Activated CD8-positive, alpha-beta T cell treated with anti-CD3 and anti-CD28 coated beads for 36 hours (primary cell): ENCODE measurements around the gene GRP. TPM values are rescaled to one million over a fixed set of nuclear protein-coding genes. Genes with fewer than 3 reads are reported as not detected.

Experiments used
- ATAC-seq: fragments of 200-7000 bp; cut with Tn5 transposase; one replicate; pipeline ENCODE4 v1.10.0; 2021; ENCODE audit warnings: mild to moderate bottlenecking, moderate library complexity
- CTCF ChIA-PET: fragments of 350-600 bp; sonication (Branson Sonifier 250); formaldehyde crosslinking; loops from one replicate; lab custom pipeline; 2021; ENCODE audit warnings: antibody characterized with exemption; lab: Charles Lee
- POLR2A ChIA-PET: fragments of 350-600 bp; sonication (Branson Sonifier 250); formaldehyde crosslinking; loops from one replicate; lab custom pipeline; 2021; ENCODE audit warnings: antibody characterized with exemption; lab: Charles Lee
- DNase-seq: peaks from one replicate; pipeline ENCODE4 v3.0.0-alpha.2; 2020
- H3K27ac Mint-ChIP-seq: one replicate; pipeline ENCODE4 v1.8.0; 2021; ENCODE audit warnings: mild to moderate bottlenecking, mixed read lengths
- H3K27me3 Mint-ChIP-seq: one replicate; pipeline ENCODE4 v1.8.0; 2021; ENCODE audit warnings: mixed read lengths
- H3K36me3 Mint-ChIP-seq: one replicate; pipeline ENCODE4 v1.8.0; 2021; ENCODE audit warnings: low read depth, mixed read lengths
- H3K4me1 Mint-ChIP-seq: one replicate; pipeline ENCODE4 v1.8.0; 2021; ENCODE audit warnings: low read depth, mixed read lengths
- H3K4me3 Mint-ChIP-seq: one replicate; pipeline ENCODE4 v1.8.0; 2021; ENCODE audit warnings: mild to moderate bottlenecking, moderate library complexity, mixed read lengths
- H3K9me3 Mint-ChIP-seq: one replicate; pipeline ENCODE4 v1.8.0; 2021; ENCODE audit warnings: mixed read lengths
- intact Hi-C: fragments of 100-400 bp; cut with micrococcal nuclease; formaldehyde crosslinking; loops from one replicate; pipeline ENCODE4 v1.10.0; 2022
- total RNA-seq, 2 experiments: library from RNA; stranded (reverse); gene quantifications; one replicate each; pipeline ENCODE4 v1.2.3, GENCODE V29; 2021
- TF ChIP-seq, protein P1 (sequence below): fragments of 200-600 bp; IDR thresholded peaks from one replicate; pipeline ENCODE4 v1.8.0; 2022; ENCODE audit warnings: antibody characterized with exemption, mild to moderate bottlenecking

GRP gene
- total RNA-seq, 2 experiments from 2014 or later, result not detected

DNA sequence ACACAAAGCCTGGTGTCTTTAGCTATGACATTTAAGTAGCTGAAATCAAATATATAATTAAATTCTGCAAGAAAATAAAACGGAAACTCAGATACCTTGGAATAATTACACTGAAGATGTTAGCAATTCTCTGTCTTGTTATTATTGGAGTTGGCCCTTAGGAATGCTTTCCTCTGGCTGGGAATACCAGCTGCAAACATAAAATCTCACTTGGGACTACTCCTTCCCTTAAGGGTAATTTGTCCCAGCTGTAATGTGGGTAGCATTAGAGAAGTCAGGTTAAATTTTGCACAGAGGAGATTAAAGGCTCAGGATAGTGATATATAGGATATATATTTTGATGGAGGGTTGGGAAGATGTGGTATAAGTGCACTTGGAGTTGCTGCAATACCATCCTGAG, 37.3 kb upstream of the GRP start:
- TF ChIP-seq, protein P1, sequence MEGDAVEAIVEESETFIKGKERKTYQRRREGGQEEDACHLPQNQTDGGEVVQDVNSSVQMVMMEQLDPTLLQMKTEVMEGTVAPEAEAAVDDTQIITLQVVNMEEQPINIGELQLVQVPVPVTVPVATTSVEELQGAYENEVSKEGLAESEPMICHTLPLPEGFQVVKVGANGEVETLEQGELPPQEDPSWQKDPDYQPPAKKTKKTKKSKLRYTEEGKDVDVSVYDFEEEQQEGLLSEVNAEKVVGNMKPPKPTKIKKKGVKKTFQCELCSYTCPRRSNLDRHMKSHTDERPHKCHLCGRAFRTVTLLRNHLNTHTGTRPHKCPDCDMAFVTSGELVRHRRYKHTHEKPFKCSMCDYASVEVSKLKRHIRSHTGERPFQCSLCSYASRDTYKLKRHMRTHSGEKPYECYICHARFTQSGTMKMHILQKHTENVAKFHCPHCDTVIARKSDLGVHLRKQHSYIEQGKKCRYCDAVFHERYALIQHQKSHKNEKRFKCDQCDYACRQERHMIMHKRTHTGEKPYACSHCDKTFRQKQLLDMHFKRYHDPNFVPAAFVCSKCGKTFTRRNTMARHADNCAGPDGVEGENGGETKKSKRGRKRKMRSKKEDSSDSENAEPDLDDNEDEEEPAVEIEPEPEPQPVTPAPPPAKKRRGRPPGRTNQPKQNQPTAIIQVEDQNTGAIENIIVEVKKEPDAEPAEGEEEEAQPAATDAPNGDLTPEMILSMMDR, result no peak
- ChIA-PET POLR2A (no interaction called here), CTCF (no interaction called here)
- intact Hi-C loops, result no loop called here
- H3K4me1 Mint-ChIP-seq, result no peaks in the 10 kb centered on the region
- no peak for ATAC-seq
- H3K4me3 Mint-ChIP-seq, result no peak overlapping the region
- no peak overlapping the region for H3K27ac Mint-ChIP-seq
- no peak for DNase-seq
- H3K9me3 Mint-ChIP-seq, result no peaks in the 10 kb centered on the region
- peaks cover 8% of the 10 kb centered on the region for H3K27me3 Mint-ChIP-seq
- no peaks in the 10 kb centered on the region for H3K36me3 Mint-ChIP-seq

DNA sequence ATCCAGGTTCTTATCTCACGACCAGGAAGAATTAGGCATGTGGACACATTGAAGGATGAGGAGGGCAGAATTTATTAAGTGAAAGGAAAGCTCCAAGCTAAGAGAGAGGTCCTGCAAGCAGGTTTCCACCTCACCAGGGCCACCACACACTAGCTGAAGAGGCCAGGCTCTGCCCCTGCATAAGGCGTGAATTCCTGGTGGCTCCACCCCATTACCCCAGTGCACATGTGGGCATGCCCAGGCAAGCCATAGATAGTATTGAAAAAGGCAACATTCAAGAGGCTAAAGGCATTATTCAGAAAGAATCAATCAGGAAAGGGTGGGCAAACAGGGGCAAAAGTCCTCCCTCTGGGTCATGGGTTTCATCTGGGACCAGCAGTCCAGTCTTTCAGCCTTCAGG, 30.9 kb upstream of the GRP start:
- H3K9me3 Mint-ChIP-seq, result no peaks in the 10 kb centered on the region
- no peak overlapping the region for H3K4me3 Mint-ChIP-seq
- peaks cover 5% of the 10 kb centered on the region for H3K27me3 Mint-ChIP-seq
- TF ChIP-seq, protein P1, result no peak
- CTCF ChIA-PET, result no interaction called here
- DNase-seq, result no peak
- POLR2A ChIA-PET, result no interaction called here
- intact Hi-C loops, result no loop called here
- H3K4me1 Mint-ChIP-seq, result no peaks in the 10 kb centered on the region
- no peaks in the 10 kb centered on the region for H3K36me3 Mint-ChIP-seq
- no peak for ATAC-seq
- no peak overlapping the region for H3K27ac Mint-ChIP-seq

DNA sequence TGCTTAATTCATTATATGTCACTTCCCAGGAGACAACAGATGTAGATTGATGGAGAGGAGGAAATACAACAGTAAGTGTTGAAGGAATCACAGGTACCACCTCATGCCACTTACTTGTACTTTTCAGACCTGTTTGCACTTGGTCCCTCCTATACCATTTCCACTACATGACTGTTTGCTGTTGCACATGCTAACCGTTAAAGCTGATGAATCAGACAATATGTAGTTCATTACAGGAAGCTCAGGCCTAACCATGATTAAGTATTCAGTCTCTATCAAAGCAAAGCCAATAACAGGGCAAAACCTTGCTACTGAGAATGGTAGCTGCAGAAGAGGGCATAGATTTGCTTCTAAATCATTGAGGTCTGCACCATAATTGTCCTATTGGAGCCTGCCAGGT, 30.2 kb upstream of the GRP start:
- no peak overlapping the region for H3K27ac Mint-ChIP-seq
- H3K9me3 Mint-ChIP-seq, result no peaks in the 10 kb centered on the region
- H3K4me1 Mint-ChIP-seq, result no peaks in the 10 kb centered on the region
- CTCF ChIA-PET, result no interaction called here
- H3K27me3 Mint-ChIP-seq, result peaks cover 5% of the 10 kb centered on the region
- intact Hi-C loops, result no loop called here
- POLR2A ChIA-PET, result no interaction called here
- H3K36me3 Mint-ChIP-seq, result no peaks in the 10 kb centered on the region
- TF ChIP-seq, protein P1, result no peak
- no peak overlapping the region for H3K4me3 Mint-ChIP-seq
- no peak for DNase-seq
- no peak for ATAC-seq

DNA sequence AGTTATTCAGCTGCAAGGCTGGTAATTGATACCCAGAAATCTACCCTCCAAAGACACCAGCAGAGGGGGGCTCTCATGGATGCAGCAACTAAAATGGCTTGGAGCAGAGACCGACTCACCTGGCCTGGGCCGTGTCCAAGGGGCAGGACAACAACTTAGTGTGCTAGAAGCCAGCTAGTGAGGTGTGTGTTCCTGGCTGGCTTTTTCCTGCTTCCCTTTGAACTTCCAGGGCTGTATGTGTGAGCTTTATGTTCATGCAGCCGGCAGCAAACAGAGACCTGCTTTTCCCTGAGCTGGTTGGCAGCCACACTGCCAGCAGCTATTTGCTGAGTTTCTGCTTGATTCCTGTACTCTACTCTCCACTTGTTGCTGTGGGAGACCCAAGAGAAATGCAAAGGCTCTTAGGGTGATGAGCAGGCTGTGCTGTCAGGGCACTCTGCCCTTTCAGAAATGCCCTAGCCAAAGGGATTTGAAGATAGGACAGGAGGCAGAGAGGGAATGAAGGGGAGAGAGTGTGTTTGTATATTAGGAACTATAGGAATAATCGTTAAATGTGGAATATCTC, 23.7 kb upstream of the GRP start:
- no peaks in the 10 kb centered on the region for H3K36me3 Mint-ChIP-seq
- peaks cover 31% of the 10 kb centered on the region for H3K27me3 Mint-ChIP-seq
- H3K4me3 Mint-ChIP-seq, result no peak overlapping the region
- H3K27ac Mint-ChIP-seq, result no peak overlapping the region
- TF ChIP-seq, protein P1, result no peak
- H3K4me1 Mint-ChIP-seq, result no peaks in the 10 kb centered on the region
- ChIA-PET POLR2A (no interaction called here), CTCF (interaction anchor here (1.3 kb wide), 1 partner anchor 53 kb away, joined by 7 read pairs; no protein-coding TSS in a partner anchor)
- no peaks in the 10 kb centered on the region for H3K9me3 Mint-ChIP-seq
- intact Hi-C loops, result no loop called here
- no peak for ATAC-seq
- no peak for DNase-seq

DNA sequence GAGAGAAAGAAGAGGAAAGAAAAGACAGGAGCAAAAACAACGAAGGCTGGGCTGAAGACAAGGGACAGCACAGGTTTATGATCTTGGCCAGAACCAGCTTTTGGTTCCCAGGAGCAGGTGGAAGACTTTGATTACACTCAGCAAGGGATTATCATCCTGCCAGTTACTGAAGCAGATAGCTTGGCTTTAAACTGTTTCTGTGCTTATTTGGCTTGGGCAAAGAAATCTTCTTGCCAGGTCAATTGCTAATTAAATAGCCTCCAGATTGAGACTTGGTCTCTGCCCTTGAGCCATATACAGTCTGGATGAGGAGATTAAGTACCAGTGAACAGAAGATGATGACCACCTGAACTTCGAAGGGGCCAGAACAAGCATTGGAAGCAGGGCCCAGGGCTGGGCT, 22.3 kb upstream of the GRP start:
- ATAC-seq, result no peak

More for the DNA sequence above, 22.3 kb upstream of the GRP start:
- Mint-ChIP-seq H3K4me1 (no peaks in the 10 kb centered on the region), H3K27ac (no peak overlapping the region), H3K27me3 (peaks cover 33% of the 10 kb centered on the region), H3K36me3 (no peaks in the 10 kb centered on the region), H3K9me3 (no peaks in the 10 kb centered on the region), H3K4me3 (no peak overlapping the region)
- intact Hi-C loops, result no loop called here
- ChIA-PET CTCF (no interaction called here), POLR2A (no interaction called here)
- DNase-seq, result no peak
- TF ChIP-seq, protein P1, result no peak
